Liver (tissue), 9 donors: Measurements from ENCODE around the gene TMEM182. TPM values are rescaled to one million over a fixed set of nuclear protein-coding genes. Genes with fewer than 3 reads are reported as not detected.

ENCODE experiments used
- DNase-seq: peaks from one replicate; pipeline ENCODE4 v3.0.0-alpha.2; 2017; ENCODE audit warnings: low spot score
- H3K27ac ChIP-seq, 2 donors: one replicate each; pipeline ENCODE4 v1.7.0; 2013; ENCODE audit warnings: inconsistent platforms in 2 of 2, low read length in 2 of 2, control low read depth in 1 of 2, low read depth in 1 of 2, mild to moderate bottlenecking in 1 of 2
- H3K27me3 ChIP-seq, 4 donors: one replicate each; pipeline versions ENCODE4 v1.6.1 to v1.7.0; 2013; ENCODE audit warnings: low read length in 3 of 4, inconsistent platforms in 1 of 4, mild to moderate bottlenecking in 1 of 4, moderate library complexity in 1 of 4; ENCODE audit not compliant: control insufficient read depth in 4 of 4, insufficient read depth in 4 of 4
- H3K36me3 ChIP-seq, 4 donors: one replicate each; pipeline versions ENCODE4 v1.6.1 to v1.7.0; 2013; ENCODE audit warnings: low read length in 3 of 4, mild to moderate bottlenecking in 3 of 4, low read depth in 1 of 4, moderate library complexity in 1 of 4; ENCODE audit not compliant: control insufficient read depth in 4 of 4, insufficient read depth in 3 of 4
- H3K4me1 ChIP-seq, 4 donors: one replicate each; pipeline versions ENCODE4 v1.6.1 to v1.7.0; 2013; ENCODE audit warnings: low read length in 3 of 4, mild to moderate bottlenecking in 3 of 4, moderate library complexity in 1 of 4; ENCODE audit not compliant: control insufficient read depth in 4 of 4, insufficient read depth in 4 of 4
- H3K4me3 ChIP-seq, 3 donors: one replicate each; pipeline versions ENCODE4 v1.6.1 to v1.7.0; 2013; ENCODE audit warnings: low read length in 3 of 3, control low read depth in 1 of 3, low read depth in 1 of 3, mild to moderate bottlenecking in 1 of 3
- H3K9ac ChIP-seq, 2 donors: one replicate each; pipeline ENCODE4 v1.7.0; 2013; ENCODE audit warnings: low read length in 2 of 2, mild to moderate bottlenecking in 2 of 2, moderate library complexity in 2 of 2, control low read depth in 1 of 2, low read depth in 1 of 2
- H3K9me3 ChIP-seq, 4 donors: one replicate each; pipeline versions ENCODE4 v1.6.1 to v1.7.0; 2013; ENCODE audit warnings: low read length in 3 of 4; ENCODE audit not compliant: control insufficient read depth in 4 of 4
- ATF3 ChIP-seq: IDR thresholded peaks from 2 replicates; pipeline ENCODE4 v1.6.1; 2016; ENCODE audit warnings: antibody characterized with exemption
- CTCF ChIP-seq: fragments of 150-350 bp; IDR thresholded peaks from 2 replicates; pipeline ENCODE4 v1.5.1; 2017; ENCODE audit warnings: improper control_type of control experiment, low read depth, low read length; ENCODE audit not compliant: missing input control
- EGR1 ChIP-seq, 2 donors: IDR thresholded peaks; 2 replicates each; pipeline ENCODE4 v1.6.1; 2016 to 2018; ENCODE audit warnings: antibody characterized with exemption in 2 of 2, low read depth in 2 of 2
- FOXA1 ChIP-seq: IDR thresholded peaks from 2 replicates; pipeline ENCODE4 v1.6.1; 2016; ENCODE audit warnings: antibody characterized with exemption
- FOXA2 ChIP-seq: IDR thresholded peaks from 2 replicates; pipeline ENCODE4 v1.6.1; 2016; ENCODE audit warnings: antibody characterized with exemption
- HNF4G ChIP-seq: IDR thresholded peaks from 2 replicates; pipeline ENCODE4 v1.6.1; 2016; ENCODE audit warnings: antibody characterized with exemption
- NR2F2 ChIP-seq: IDR thresholded peaks from 2 replicates; pipeline ENCODE4 v1.6.1; 2016; ENCODE audit warnings: antibody characterized with exemption
- RAD21 ChIP-seq, 2 donors: IDR thresholded peaks; 2 replicates each; pipeline ENCODE4 v1.6.1; 2016; ENCODE audit warnings: antibody characterized with exemption in 2 of 2, mild to moderate bottlenecking in 2 of 2
- REST ChIP-seq: IDR thresholded peaks from 2 replicates; pipeline ENCODE4 v1.6.1; 2016; ENCODE audit warnings: antibody characterized with exemption, mild to moderate bottlenecking
- RXRA ChIP-seq, 2 donors: IDR thresholded peaks; 2 replicates each; pipeline ENCODE4 v1.6.1; 2017 to 2018; ENCODE audit warnings: antibody characterized with exemption in 2 of 2, mild to moderate bottlenecking in 1 of 2
- SP1 ChIP-seq: IDR thresholded peaks from 2 replicates; pipeline ENCODE4 v1.6.1; 2018; ENCODE audit warnings: antibody characterized with exemption, mild to moderate bottlenecking
- TAF1 ChIP-seq: conservative IDR thresholded peaks from 2 replicates; pipeline ENCODE4 v1.6.1; 2016; ENCODE audit warnings: antibody characterized with exemption, mild to moderate bottlenecking
- YY1 ChIP-seq: IDR thresholded peaks from 2 replicates; pipeline ENCODE4 v1.6.1; 2016; ENCODE audit warnings: antibody characterized with exemption, mild to moderate bottlenecking
- ZBTB33 ChIP-seq: IDR thresholded peaks from 2 replicates; pipeline ENCODE4 v1.6.1; 2016; ENCODE audit warnings: antibody characterized with exemption
- WGBS: extraction: QIAGEN DNeasy Blood & Tissue Kit; methylation state at CpG from one replicate; pipeline ENCODE4 v1.1.7; 2013; 5-methylcytosine and 5-hydroxymethylcytosine counted together
- polyA plus RNA-seq, 2 donors: library from polyadenylated mRNA; stranded (reverse) in 1 of 2; unstranded in 1 of 2; fragments of 200-250 nt in 1 of 2; fragments of >200 nt in 1 of 2; fragmentation: Nextera tagmentation in 1 of 2; extraction: Ambion mirVana in 1 of 2; gene quantifications; one replicate each; pipeline versions ENCODE4 v1.2.1 to v1.2.3, GENCODE V29; 2013 to 2015
- total RNA-seq, 2 donors: library from RNA; depleted of rRNA; stranded (reverse); fragments of >200 nt; gene quantifications; one replicate each; pipeline ENCODE4 v1.2.3, GENCODE V29; 2014
- donor health status: healthy.
- donor health status: healthy.
- donor health status: healthy.
- donor health status: healthy.
- donor health status: healthy.

TMEM182 gene
- total and polyA plus RNA-seq, 4 donors, result 2.8 to 12.5 (median 5.1) TPM

- no peak for TF ChIP-seq CTCF
Observed at GRCh38 chr2:102717308-102718018, 44.4 kb upstream of the TMEM182 start (continued).

- Histone ChIP-seq H3K36me3 (peaks cover 15 to 56% (median 46%) of the 10 kb centered on the region in 4 donors), H3K9me3 (no peaks in the 10 kb centered on the region), H3K4me3 (no peak overlapping the region), H3K9ac (no peak overlapping the region), H3K27me3 (no peaks in the 10 kb centered on the region), H3K27ac (no peak overlapping the region), H3K4me1 (no peaks in the 10 kb centered on the region)
- WGBS, result 94% methylated on average over 26 of the region's 26 CpGs
- TF ChIP-seq RAD21 (IDR thresholded peaks at IDR 0.05), result no peak
- TF ChIP-seq FOXA2, result no peak
- no peak for TF ChIP-seq TAF1
- TF ChIP-seq NR2F2, result no peak
- no peak for TF ChIP-seq YY1
- no peak for TF ChIP-seq HNF4G
- TF ChIP-seq RXRA (IDR thresholded peaks at IDR 0.05), result no peak
- no peak for TF ChIP-seq REST
- no peak for TF ChIP-seq FOXA1
- no peak for TF ChIP-seq EGR1 (IDR thresholded peaks at IDR 0.05; ENCODE audit: low read depth in 2 of 2)
- no peak for TF ChIP-seq ATF3
- TF ChIP-seq ZBTB33, result no peak
- no peak for TF ChIP-seq SP1
- no peak for TF ChIP-seq CTCF
- no peak for DNase-seq
Observed at GRCh38 chr2:102718387-102719316, 43.2 kb upstream of the TMEM182 start.
